Aorta (tissue), 5 donors: ENCODE data around the gene OGDHL. TPM values are rescaled to one million over a fixed set of nuclear protein-coding genes. Genes with fewer than 3 reads are reported as not detected.
A peak's percentile ranks its signal among the peaks of the same experiment; 100 is the strongest.

Experiments
- ATAC-seq: fragments of 200-7000 bp; cut with Tn5 transposase; one replicate; pipeline ENCODE4 v1.9.1; 2022; ENCODE audit warnings: moderate library complexity; ENCODE audit not compliant: low FRiP score
- DNase-seq, 2 donors: peaks; one replicate each; pipeline ENCODE4 v3.0.0-alpha.2; 2020
- H3K27ac ChIP-seq, 2 donors: one replicate each; pipeline ENCODE4 v1.5.1; 2013; ENCODE audit warnings: low read length in 2 of 2, mild to moderate bottlenecking in 2 of 2, moderate library complexity in 2 of 2, control low read depth in 1 of 2, inconsistent platforms in 1 of 2, low read depth in 1 of 2
- H3K27me3 ChIP-seq, 2 donors: one replicate each; pipeline ENCODE4 v1.6.1; 2013; ENCODE audit warnings: control low read depth in 1 of 2, low read length in 1 of 2, mild to moderate bottlenecking in 1 of 2, moderate library complexity in 1 of 2; ENCODE audit not compliant: insufficient read depth in 2 of 2, control insufficient read depth in 1 of 2
- H3K36me3 ChIP-seq, 2 donors: one replicate each; pipeline ENCODE4 v1.6.1; 2013; ENCODE audit warnings: control low read depth in 1 of 2, low read length in 1 of 2, mild to moderate bottlenecking in 1 of 2; ENCODE audit not compliant: insufficient read depth in 2 of 2, control insufficient read depth in 1 of 2
- H3K4me1 ChIP-seq, 2 donors: one replicate each; pipeline ENCODE4 v1.6.1; 2013; ENCODE audit warnings: low read length in 2 of 2, control low read depth in 1 of 2, mild to moderate bottlenecking in 1 of 2, moderate library complexity in 1 of 2; ENCODE audit not compliant: insufficient read depth in 2 of 2, control insufficient read depth in 1 of 2
- H3K4me3 ChIP-seq, 2 donors: one replicate each; pipeline ENCODE4 v1.5.1; 2013; ENCODE audit warnings: low read length in 2 of 2, control low read depth in 1 of 2, mild to moderate bottlenecking in 1 of 2
- H3K9me3 ChIP-seq: one replicate; pipeline ENCODE4 v1.6.1; 2013; ENCODE audit warnings: mild to moderate bottlenecking, low read length; ENCODE audit not compliant: control insufficient read depth
- WGBS, 2 donors: extraction: QIAGEN DNeasy Blood & Tissue Kit; methylation state at CpG; one replicate each; pipeline ENCODE4 v1.1.7; 2013; 5-methylcytosine and 5-hydroxymethylcytosine counted together
- intact Hi-C, 2 donors: fragments of 100-400 bp; cut with DNase I; formaldehyde crosslinking; loops; one replicate each; pipeline versions ENCODE4 v1.14.2 to v1.15.0; 2022
- polyA plus RNA-seq, 2 donors: library from polyadenylated mRNA; stranded (reverse); fragments of 200-250 nt; gene quantifications; one replicate each; pipeline ENCODE4 v1.2.3, GENCODE V29; 2013
- total RNA-seq, 2 donors: library from RNA; stranded (reverse); fragmentation: NEBNext Ultra II Directional; extraction: Animal tissue kit (Norgen Biotek cat#: 25700); gene quantifications; one replicate each; pipeline ENCODE4 v1.2.1, GENCODE V29; 2021
- donor health status: healthy with polysubstance abuse.
- donor health status: Bipolar disorder and iron deficiency.
- donor health status: DM: no; HTN: no; CAD: no.
- donor health status: DM: no; HTN: no; CAD: no.
- donor health status: DM: yes; HTN: yes; CAD: no.

Gene OGDHL
- total and polyA plus RNA-seq, 4 donors, result 0.13 TPM; not detected in 3

DNA sequence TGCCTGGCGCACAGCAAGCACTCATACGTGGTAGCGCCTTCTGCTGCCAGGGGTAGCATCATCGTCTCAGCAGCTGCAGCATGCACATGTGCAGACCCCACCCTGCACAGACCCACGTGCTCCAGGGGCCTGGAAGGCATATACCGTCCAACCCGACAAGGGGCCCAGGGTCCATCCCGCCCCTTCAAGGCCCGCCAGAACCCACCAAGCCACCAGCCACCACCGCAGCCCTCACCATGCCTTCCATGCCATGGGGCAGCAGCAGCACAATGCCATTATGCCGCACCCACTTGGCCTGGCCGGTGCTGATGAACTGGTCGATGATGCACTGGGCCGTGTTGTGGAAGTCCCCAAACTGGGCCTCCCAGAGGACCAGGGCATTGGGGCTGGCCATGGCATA lies 22.7 kb downstream of the OGDHL start:
- DNase-seq, result no peak
- H3K4me1 ChIP-seq, result no peaks in the 10 kb centered on the region
- no peak overlapping the region for H3K27ac ChIP-seq
- H3K4me3 ChIP-seq, result no peak overlapping the region
- intact Hi-C loops, result no loop called here
- H3K36me3 ChIP-seq, result no peaks in the 10 kb centered on the region
- H3K9me3 ChIP-seq, result no peaks in the 10 kb centered on the region
- H3K27me3 ChIP-seq, result no peaks in the 10 kb centered on the region
- ATAC-seq, result no peak
- 79% methylated on average over 14 of the region's 14 CpGs for WGBS, 2 donors

DNA sequence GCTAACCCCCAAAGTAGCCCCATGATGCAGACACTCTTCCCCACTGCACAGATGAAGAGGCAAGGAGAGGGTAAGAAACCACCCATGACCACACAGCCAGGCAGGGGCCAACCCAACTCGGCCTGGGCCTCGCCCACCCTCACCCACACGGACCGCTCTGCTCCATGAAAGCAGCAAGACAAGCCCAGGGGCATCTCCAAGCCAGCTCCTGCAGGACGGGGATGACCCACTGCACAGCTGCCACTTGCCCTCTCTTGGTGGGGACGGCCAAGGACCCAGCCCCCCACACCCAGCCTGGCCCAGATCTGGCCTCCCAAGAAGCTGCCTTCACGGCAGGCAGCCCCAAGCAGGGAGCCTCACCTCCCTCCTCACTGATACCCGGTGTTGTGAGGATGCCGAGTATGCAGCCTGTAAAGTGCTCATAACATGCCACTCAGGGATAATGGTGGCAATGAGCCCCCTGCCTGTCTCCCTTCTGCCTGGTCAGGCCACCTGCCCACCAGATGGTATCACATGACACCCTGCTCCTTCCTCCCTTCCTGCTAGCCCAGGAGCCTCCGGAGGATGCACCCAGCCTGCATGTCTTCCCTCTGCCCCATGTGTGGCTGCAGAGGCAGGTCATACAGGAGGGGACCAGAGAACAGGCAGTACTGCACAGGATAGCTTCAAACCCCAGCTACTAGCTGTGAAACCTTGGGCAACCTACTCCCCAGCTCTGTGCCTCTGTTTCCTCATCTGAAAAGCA lies 23.3 kb downstream of the OGDHL start:
- H3K27me3 ChIP-seq, result no peaks in the 10 kb centered on the region
- no peaks in the 10 kb centered on the region for H3K4me1 ChIP-seq
- H3K36me3 ChIP-seq, result no peaks in the 10 kb centered on the region
- DNase-seq (no peak), ATAC-seq (no peak)
- H3K4me3 ChIP-seq, result no peak overlapping the region
- H3K27ac ChIP-seq, result no peak overlapping the region
- intact Hi-C loops, result no loop called here
- H3K9me3 ChIP-seq, result no peaks in the 10 kb centered on the region
- WGBS, 2 donors, result 72 to 77% methylated on average over 10 of the region's 10 CpGs

DNA sequence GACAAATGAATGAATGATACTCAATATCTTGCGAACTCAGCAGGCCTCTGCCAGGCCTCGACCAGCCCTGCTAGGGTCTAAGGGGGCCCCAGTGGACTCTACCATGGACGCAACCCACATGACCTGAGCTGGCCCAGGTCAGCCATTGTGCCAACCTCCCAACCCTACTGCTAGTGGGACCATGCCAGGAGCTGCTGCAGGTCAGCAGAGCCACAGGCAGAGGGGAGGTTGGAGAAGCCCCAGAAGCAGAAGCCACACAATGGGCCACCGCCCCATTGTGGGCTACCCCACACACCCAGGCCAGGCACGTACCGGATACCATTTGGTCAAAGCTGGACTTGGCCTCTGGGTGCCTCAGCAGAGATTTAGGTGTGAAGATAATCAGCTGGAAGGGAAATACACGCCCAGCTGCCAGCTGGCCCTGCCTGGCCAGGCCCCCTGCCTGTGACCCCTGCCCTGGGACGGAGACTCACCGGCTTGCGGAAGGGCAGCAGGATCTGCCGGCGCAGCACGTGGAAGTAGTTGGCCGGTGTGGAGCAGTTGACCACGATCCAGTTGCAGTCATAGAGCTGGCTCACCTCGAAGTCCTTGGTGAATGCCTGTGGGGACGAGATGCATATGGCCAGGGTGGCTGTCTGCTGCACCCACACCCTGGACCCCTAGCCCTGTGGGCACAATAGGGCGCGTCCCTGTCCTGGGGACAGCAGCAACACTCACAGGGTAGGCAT lies 24.5 kb downstream of the OGDHL start:
- no peak overlapping the region for H3K27ac ChIP-seq
- no peaks in the 10 kb centered on the region for H3K4me1 ChIP-seq
- ATAC-seq (no peak), DNase-seq (no peak)
- intact Hi-C loops, result no loop called here
- no peak overlapping the region for H3K4me3 ChIP-seq
- no peaks in the 10 kb centered on the region for H3K27me3 ChIP-seq
- WGBS, 2 donors, result 86 to 88% methylated on average over 19 of the region's 19 CpGs
- no peaks in the 10 kb centered on the region for H3K36me3 ChIP-seq
- no peaks in the 10 kb centered on the region for H3K9me3 ChIP-seq

DNA sequence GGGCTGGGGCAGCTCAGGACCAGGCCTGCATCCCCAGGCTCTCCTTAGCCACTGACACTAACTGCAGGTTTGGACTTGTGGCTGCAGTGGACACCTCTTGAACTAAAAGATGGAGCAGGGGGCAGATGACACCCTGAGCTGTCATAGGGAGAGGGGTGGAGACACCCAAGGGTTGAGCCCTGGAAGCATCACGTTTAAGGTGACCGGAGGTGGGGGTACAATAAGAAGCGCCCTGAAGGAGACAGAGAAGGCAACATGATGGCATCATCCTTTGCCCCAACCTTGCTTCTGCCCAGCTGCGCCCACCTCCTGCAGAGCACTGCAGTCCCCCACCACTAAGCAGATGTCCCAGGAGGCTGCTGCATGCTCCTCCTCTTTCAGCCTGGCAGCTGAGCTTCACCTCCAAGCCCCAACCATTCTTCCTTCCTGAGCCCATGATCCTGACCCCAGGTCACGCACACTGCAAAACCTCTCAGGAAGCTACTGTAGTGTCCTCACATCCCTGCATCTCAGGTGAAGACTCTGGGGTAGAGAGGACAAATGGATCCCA lies 25.5 kb downstream of the OGDHL start:
- DNase-seq (no peak), ATAC-seq (no peak)
- H3K27ac ChIP-seq, result no peak overlapping the region
- 91% methylated on average over 5 of the region's 5 CpGs for whole genome bisulfite sequencing, 2 donors
- H3K4me3 ChIP-seq, result no peak overlapping the region
- H3K9me3 ChIP-seq, result no peaks in the 10 kb centered on the region
- H3K27me3 ChIP-seq, result no peaks in the 10 kb centered on the region
- intact Hi-C loops, result no loop called here
- no peaks in the 10 kb centered on the region for H3K4me1 ChIP-seq
- H3K36me3 ChIP-seq, result no peaks in the 10 kb centered on the region

DNA sequence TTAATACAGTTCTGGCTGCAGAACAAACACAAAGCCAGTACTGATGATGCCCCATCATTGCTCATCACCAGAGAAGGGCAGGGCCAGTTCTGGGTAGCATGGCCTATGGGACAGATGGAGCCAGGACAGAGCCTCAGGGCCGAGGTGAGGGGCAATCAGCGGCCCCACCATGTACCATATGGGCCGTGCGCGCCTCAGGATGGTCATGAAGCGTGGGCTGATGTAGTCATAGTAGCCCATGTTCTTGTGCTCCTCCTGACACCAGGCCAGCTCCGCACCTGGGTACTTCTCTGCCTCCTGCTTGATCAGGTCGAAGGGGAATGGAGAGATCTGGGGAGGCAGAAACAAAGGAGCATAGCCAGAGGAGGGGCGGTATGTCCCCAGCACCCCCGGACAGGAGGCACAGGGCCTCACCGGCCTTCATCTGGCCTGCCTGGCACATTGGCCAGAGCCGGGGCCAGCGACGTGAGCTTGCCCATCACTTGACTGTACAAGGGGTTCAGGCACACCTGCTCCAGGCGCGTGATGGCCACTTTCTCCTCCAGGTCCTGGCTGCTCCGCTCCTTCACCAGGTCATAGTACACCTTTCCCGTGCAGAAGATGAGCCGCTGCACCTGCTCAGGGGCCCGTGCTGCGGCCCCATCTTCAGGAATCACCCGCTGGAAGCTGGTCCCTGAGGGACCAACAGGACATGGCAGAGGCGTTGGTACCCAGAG lies 26.1 kb downstream of the OGDHL start:
- H3K27ac ChIP-seq, result no peak overlapping the region
- DNase-seq (peak in 1 of 2 donors; percentile 71), ATAC-seq (no peak)
- 92 to 94% methylated on average over 22 to 23 of the region's 23 CpGs for WGBS, 2 donors
- no peaks in the 10 kb centered on the region for H3K9me3 ChIP-seq
- intact Hi-C loops, result no loop called here
- H3K4me1 ChIP-seq, result no peaks in the 10 kb centered on the region
- H3K4me3 ChIP-seq, result no peak overlapping the region
- no peaks in the 10 kb centered on the region for H3K27me3 ChIP-seq
- no peaks in the 10 kb centered on the region for H3K36me3 ChIP-seq

- H3K4me3 ChIP-seq, result no peak overlapping the region
- no peak for ATAC-seq
Measured at GRCh38 chr10:49735161-49735560, 27.0 kb downstream of the OGDHL start.

GRCh38 chr10:49734676-49735075 lies 27.4 kb downstream of the OGDHL start:
- DNase-seq, result no peak
- WGBS, 2 donors, result 78 to 79% methylated on average over 10 of the region's 10 CpGs
- Histone ChIP-seq H3K9me3 (no peaks in the 10 kb centered on the region), H3K27me3 (no peaks in the 10 kb centered on the region), H3K4me1 (no peaks in the 10 kb centered on the region), H3K4me3 (no peak overlapping the region), H3K27ac (no peak overlapping the region), H3K36me3 (no peaks in the 10 kb centered on the region)
- ATAC-seq, result no peak
- intact Hi-C loops, result no loop called here

More at GRCh38 chr10:49735161-49735560, 27.0 kb downstream of the OGDHL start:
- WGBS, 2 donors, result 65 to 69% methylated on average over 11 of the region's 11 CpGs
- H3K4me1 ChIP-seq, result no peaks in the 10 kb centered on the region
- H3K36me3 ChIP-seq, result no peaks in the 10 kb centered on the region
- DNase-seq, result peak in 1 of 2 donors; percentile 54
- H3K27ac ChIP-seq, result no peak overlapping the region
- intact Hi-C loops, result no loop called here
- H3K27me3 ChIP-seq, result no peaks in the 10 kb centered on the region
- no peaks in the 10 kb centered on the region for H3K9me3 ChIP-seq

GRCh38 chr10:49733866-49734265 lies 28.3 kb downstream of the OGDHL start:
- intact Hi-C loops, result no loop called here
- no peak for ATAC-seq
- H3K27ac ChIP-seq, result no peak overlapping the region
- WGBS, 2 donors, result 56 to 61% methylated on average over 7 of the region's 7 CpGs
- no peaks in the 10 kb centered on the region for H3K9me3 ChIP-seq
- no peaks in the 10 kb centered on the region for H3K36me3 ChIP-seq
- H3K4me1 ChIP-seq, result no peaks in the 10 kb centered on the region
- no peak for DNase-seq
- no peak overlapping the region for H3K4me3 ChIP-seq
- H3K27me3 ChIP-seq, result no peaks in the 10 kb centered on the region
